Upper lobe of right lung (tissue), 1 donor: ENCODE results near the gene TTC28. TPM values are rescaled to one million over a fixed set of nuclear protein-coding genes. Genes with fewer than 3 reads are reported as not detected.

Experiments
- ATAC-seq: fragments of 200-7000 bp; cut with Tn5 transposase; one replicate; pipeline ENCODE4 v1.9.1; 2020; ENCODE audit warnings: mild to moderate bottlenecking, moderate library complexity
- DNase-seq: peaks from one replicate; pipeline ENCODE4 v3.0.0-alpha.2; 2020
- H3K27ac ChIP-seq: fragments of 200-600 bp; one replicate; pipeline ENCODE4 v1.8.0; 2022
- H3K27me3 ChIP-seq: fragments of 200-600 bp; one replicate; pipeline ENCODE4 v1.8.0; 2022; ENCODE audit warnings: mild to moderate bottlenecking
- H3K36me3 ChIP-seq: fragments of 200-600 bp; one replicate; pipeline ENCODE4 v1.8.0; 2022
- H3K4me1 ChIP-seq: fragments of 200-600 bp; one replicate; pipeline ENCODE4 v1.8.0; 2022
- H3K4me3 ChIP-seq: fragments of 200-600 bp; one replicate; pipeline ENCODE4 v1.8.0; 2022; ENCODE audit warnings: mild to moderate bottlenecking
- H3K9me3 ChIP-seq: fragments of 200-600 bp; one replicate; pipeline ENCODE4 v1.8.0; 2022
- CTCF ChIP-seq: fragments of 200-600 bp; IDR thresholded peaks from one replicate; pipeline ENCODE4 v1.8.0; 2022; ENCODE audit warnings: antibody characterized with exemption
- intact Hi-C: fragments of 100-400 bp; cut with DNase I; formaldehyde crosslinking; loops from one replicate; pipeline ENCODE4 v1.11.0; 2022
- total RNA-seq: library from RNA; stranded (reverse); fragmentation: NEBNext Ultra II Directional; extraction: Animal tissue kit (Norgen Biotek cat#: 25700); gene quantifications from one replicate; pipeline ENCODE4 v1.2.1, GENCODE V29; 2021
- donor health status: DM: no; HTN: yes; CAD: no; lungs with severe emphysema.

TTC28 gene
- total RNA-seq, 1 donor from 2014 or later: 48.7 TPM

GRCh38 chr22:28297504-28297903 is 382.1 kb downstream of the TTC28 start:
- DNase-seq: no peak

GRCh38 chr22:28296452-28296851 is 383.2 kb downstream of the TTC28 start:
- DNase-seq (no peak), ATAC-seq (no peak)
- no peak overlapping the region for H3K4me3 ChIP-seq
- H3K27ac ChIP-seq: no peak overlapping the region
- intact Hi-C loops: no loop called here
- peaks cover 6% of the 10 kb centered on the region for H3K36me3 ChIP-seq
- H3K9me3 ChIP-seq: no peaks in the 10 kb centered on the region
- no peaks in the 10 kb centered on the region for H3K4me1 ChIP-seq
- TF ChIP-seq CTCF: no peak
- no peaks in the 10 kb centered on the region for H3K27me3 ChIP-seq

More at GRCh38 chr22:28297504-28297903, 382.1 kb downstream of the TTC28 start:
- Histone ChIP-seq H3K4me3 (no peak overlapping the region), H3K9me3 (no peaks in the 10 kb centered on the region), H3K36me3 (peaks cover 6% of the 10 kb centered on the region), H3K4me1 (no peaks in the 10 kb centered on the region), H3K27ac (no peak overlapping the region), H3K27me3 (no peaks in the 10 kb centered on the region)
- ATAC-seq: no peak
- intact Hi-C loops: no loop called here
- no peak for TF ChIP-seq CTCF

GRCh38 chr22:28283068-28283654 is 396.5 kb downstream of the TTC28 start:
- intact Hi-C loops: no loop called here
- ATAC-seq (no peak), DNase-seq (no peak)
- Histone ChIP-seq H3K9me3 (no peaks in the 10 kb centered on the region), H3K27me3 (no peaks in the 10 kb centered on the region), H3K27ac (no peak overlapping the region), H3K4me1 (no peaks in the 10 kb centered on the region), H3K4me3 (no peak overlapping the region), H3K36me3 (no peaks in the 10 kb centered on the region)
- TF ChIP-seq CTCF: no peak

GRCh38 chr22:28282405-28283067 is 397.1 kb downstream of the TTC28 start:
- Histone ChIP-seq H3K4me1 (no peaks in the 10 kb centered on the region), H3K27me3 (no peaks in the 10 kb centered on the region), H3K9me3 (no peaks in the 10 kb centered on the region), H3K4me3 (no peak overlapping the region), H3K27ac (no peak overlapping the region), H3K36me3 (no peaks in the 10 kb centered on the region)
- DNase-seq (no peak), ATAC-seq (no peak)
- TF ChIP-seq CTCF: no peak
- intact Hi-C loops: no loop called here

- no peaks in the 10 kb centered on the region for H3K36me3 ChIP-seq
- ATAC-seq: no peak
- H3K27ac ChIP-seq: no peak overlapping the region
- intact Hi-C loops: no loop called here
- DNase-seq: no peak
- H3K9me3 ChIP-seq: no peaks in the 10 kb centered on the region
- no peaks in the 10 kb centered on the region for H3K27me3 ChIP-seq
- no peaks in the 10 kb centered on the region for H3K4me1 ChIP-seq
- H3K4me3 ChIP-seq: no peak overlapping the region
- no peak for TF ChIP-seq CTCF
Observed at GRCh38 chr22:28279888-28280287, 399.8 kb downstream of the TTC28 start.
